Gastroesophageal sphincter (tissue), 2 donors: ENCODE data around the gene ARHGAP26.

Experiments
- POLR2A ChIP-seq, 2 donors: fragments of 450-650 bp; IDR thresholded peaks; one replicate each; pipeline ENCODE4 v1.6.1; 2017; ENCODE audit warnings: antibody characterized with exemption in 2 of 2, mild to moderate bottlenecking in 2 of 2, moderate library complexity in 1 of 2
- POLR2AphosphoS5 ChIP-seq: sonication (generic); formaldehyde crosslinking; IDR thresholded peaks from one replicate; pipeline ENCODE4 v1.6.1; 2017; ENCODE audit warnings: antibody characterized with exemption

DNA sequence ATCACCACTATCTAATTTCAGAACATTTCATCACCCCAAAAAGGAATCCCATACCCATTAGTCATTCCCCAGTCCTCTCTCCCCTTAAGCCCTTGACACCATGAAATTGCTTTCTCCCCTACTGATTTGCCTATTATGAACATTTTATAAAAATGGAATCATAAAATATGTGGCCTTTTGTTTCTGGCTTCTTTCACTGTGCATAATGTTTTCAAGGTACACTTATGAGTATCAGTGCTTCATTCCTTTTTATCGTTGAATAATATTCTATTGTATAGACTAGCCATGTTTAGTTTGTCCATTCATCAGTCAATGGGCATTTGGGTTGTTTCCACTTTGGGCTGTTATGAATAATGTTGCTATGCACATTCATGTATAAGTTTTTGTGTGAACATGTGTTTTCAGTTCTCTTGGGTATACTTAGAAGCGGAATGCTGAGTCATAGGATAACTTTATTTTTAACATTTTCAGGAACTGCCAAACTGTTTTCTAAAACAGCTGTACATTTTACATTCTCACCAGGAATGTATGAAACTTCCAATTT lies 43.9 kb upstream of the ARHGAP26 start:
- TF ChIP-seq POLR2A (IDR thresholded peaks at IDR 0.05) (no peak), POLR2AphosphoS5 (no peak)
